ENCODE results near the gene GSX2.

GSX2 gene

GRCh38 chr4:54091637-54092404 lies 8.1 kb upstream of the GSX2 start:
- TF ChIP-seq CTCF (conservative IDR thresholded peaks at IDR 0.05; ENCODE audit: low read depth, low read length): no peak
- H3K4me3 ChIP-seq (ENCODE audit: low read depth, low read length): peak overlapping the region; percentile 58
- peak; percentile 71 for DNase-seq (ENCODE audit: low read depth)

- no peak for DNase-seq (ENCODE audit: low read depth)
- no peak for TF ChIP-seq CTCF (conservative IDR thresholded peaks at IDR 0.05; ENCODE audit: low read depth, low read length)
- peak overlapping the region; percentile 58 for H3K4me3 ChIP-seq (ENCODE audit: low read depth, low read length)
These were observed 7.3 kb upstream of the GSX2 start for GRCh38 chr4:54092405-54093323.

GRCh38 chr4:54093324-54094240 lies 6.4 kb upstream of the GSX2 start:
- H3K4me3 ChIP-seq (ENCODE audit: low read depth, low read length): no peak overlapping the region
- DNase-seq (ENCODE audit: low read depth): no peak
- TF ChIP-seq CTCF (conservative IDR thresholded peaks at IDR 0.05; ENCODE audit: low read depth, low read length): no peak

DNA sequence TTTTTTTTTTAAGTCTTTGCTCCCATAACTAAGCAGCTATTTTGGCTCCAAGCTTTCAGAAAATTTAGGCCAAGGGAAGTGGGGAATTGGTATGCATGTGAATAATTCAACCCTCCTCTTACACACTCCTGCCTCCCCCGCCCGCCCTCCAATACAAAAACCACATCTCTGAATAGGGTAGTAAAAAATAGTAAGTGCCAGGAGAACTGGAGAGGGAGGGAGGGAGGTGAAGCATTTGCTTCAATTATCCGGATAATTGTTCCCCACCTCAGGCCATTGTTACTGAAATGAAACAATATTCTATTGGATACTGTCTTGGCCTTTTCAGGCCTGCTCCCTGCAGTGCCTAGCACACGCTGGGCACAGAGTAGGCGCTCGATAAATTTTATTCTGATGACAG lies 5.5 kb upstream of the GSX2 start:
- no peak overlapping the region for H3K4me3 ChIP-seq (ENCODE audit: low read depth, low read length)
- no peak for DNase-seq (ENCODE audit: low read depth)
- TF ChIP-seq CTCF (conservative IDR thresholded peaks at IDR 0.05; ENCODE audit: low read depth, low read length): no peak

- DNase-seq (ENCODE audit: low read depth): no peak
- no peak for TF ChIP-seq CTCF (conservative IDR thresholded peaks at IDR 0.05; ENCODE audit: low read depth, low read length)
- no peak overlapping the region for H3K4me3 ChIP-seq (ENCODE audit: low read depth, low read length)
These were observed 4.7 kb upstream of the GSX2 start for GRCh38 chr4:54095110-54095825.

Measured in choroid plexus epithelial cell (primary cell).